Measurements from ENCODE around the gene C1QTNF12.

The C1QTNF12 gene

DNA sequence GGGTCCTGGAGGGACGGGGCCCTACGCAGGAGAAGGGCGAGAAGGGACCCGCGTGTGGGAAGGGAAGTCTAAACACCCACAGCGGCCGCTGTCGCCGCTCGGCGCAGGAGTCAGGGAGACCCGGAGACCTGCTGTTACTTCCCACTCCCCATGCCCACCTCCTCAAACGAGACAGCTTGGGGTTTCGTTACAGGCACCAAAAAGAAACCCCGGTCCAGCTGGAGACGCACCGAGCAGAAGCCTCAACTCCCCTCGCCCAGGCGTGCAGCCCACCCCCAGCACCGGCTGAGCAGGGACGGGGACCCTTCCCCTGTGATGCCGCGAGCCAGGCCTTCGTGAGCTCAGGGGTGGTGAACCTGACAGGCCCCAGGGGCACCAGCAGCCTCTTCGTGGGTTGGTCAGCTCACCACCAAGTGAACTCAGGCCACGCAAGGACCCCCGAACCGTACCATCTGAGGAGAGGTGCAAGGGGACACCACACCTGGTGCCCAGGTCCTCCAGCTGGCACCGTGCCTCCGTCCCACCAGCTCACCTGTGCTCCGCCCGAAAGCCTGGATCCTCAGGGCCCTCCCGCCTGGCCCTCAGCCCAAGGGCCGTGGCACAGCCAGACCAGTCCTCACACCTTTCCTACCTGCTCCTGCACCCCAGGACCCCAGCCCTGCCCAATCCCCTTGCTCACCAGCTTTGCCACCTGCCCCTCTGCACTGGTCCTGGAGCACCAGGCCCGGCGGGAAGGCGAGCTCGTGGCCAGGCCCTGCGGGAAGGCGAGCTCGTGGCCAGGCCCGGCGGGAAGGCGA is 19.8 kb downstream of the C1QTNF12 start:
- DNase-seq = no peak

DNA sequence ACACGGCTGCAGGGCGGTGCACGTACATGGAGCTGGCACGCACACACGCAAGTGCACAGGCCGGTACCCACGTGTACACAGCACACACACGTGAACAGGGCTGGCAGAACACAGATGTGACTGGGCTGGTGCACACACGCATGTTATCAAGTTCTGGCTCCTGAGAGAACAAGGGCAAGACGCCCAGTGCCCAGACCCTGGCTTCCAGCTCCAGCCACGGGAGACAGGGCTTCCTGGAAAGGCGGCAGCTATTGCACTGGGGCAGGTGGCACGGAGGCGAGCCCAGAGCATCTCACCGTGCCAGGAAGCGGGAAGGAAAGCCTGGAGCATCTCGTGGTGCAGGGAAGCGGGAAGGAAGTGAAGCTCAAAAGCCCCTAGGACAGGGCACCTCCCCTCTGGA is 20.6 kb downstream of the C1QTNF12 start:
- DNase-seq = no peak

DNA sequence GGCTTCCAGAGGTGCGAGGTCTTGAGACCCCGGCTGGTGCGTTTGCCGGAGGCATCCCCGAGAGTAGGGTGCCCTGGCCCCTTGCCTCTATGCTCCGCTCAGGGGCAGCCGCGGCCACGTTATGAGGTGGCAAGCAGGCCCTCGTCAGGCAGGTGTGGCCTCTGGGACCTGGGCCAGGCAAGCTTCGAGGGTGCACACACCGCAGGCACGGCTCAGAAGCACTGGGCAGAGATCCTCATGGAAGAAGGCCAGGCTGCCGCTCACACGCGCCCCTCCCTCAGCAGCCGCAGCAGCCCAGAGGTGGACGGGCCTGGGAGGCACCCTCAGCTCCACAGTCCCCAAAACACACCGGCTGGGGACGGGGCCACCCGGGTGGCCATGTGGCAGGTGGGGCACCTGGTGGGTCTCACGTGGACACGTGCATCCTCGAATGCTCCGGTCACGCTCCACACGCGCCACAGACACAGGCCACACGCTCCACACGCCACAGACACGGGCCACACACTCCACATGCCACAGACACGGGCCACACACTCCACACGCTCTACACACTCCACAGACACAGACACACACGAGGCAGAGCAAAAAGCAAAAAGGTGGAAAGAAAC is 21.2 kb downstream of the C1QTNF12 start:
- no peak for DNase-seq

DNA sequence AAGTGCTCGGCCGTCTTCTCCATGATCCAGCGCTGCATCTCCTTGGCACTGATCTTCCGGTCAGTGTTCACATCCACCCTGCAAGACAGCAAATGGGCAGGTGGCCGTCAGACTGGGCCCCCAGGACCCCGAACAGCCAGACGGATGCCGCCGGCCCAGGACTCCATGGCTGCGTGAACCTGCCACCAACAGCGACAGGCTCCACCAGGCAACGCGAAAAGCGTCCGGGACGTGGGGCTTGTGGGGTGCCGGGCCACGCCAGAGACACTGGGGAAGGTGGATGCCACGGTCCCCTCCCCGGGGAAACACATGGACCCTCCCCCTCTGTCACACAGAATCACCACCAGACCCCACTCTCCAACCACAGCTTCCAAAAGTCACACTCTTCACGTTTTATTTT is 22.6 kb downstream of the C1QTNF12 start:
- no peak for DNase-seq

DNA sequence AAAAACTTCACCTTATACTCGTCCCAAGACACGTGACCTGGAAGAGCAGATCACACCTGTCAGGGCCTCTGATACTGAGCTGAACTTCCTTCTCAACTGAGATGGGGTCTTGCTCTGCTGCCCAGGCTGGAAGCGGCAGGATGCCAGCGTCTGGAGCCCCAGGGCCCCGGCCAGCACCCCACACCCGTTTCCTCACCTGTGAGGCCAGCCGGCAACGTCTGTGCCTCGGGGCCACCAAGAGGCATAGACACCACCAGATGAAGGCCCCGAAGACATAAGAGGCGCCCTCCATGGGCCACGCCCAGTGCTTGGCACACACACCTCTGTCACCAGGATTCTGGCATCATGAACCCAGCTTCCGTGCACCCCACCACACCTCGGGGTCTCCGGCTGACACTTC is 23.2 kb downstream of the C1QTNF12 start:
- no peak for DNase-seq

DNA sequence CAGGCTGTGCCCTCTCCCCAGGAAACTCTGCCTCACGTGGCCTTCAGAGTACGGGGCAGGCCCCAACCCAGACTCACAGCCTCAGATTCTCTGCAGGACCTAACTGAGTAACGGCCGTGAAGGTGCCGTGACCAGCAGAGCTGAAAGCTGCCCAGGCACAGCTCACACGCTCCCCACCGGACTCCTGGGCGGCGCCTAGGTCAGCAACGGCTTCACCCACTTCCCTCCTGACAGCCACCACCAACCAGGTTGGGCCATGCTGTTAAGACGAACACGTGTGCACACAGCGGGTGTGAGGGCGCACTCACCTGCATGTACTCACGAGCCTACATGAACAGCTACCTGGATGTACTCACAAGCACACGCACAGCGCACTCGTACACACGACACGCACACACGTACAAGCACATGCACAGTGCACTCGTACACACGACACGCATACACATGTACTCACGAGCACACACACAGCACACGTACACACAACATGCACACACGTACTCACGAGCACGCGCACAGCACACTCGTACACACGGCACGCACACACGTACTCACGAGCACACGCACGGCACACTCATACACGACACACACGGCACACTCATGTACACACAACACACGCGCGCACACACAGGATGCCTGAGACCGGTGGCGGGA is 23.8 kb downstream of the C1QTNF12 start:
- DNase-seq = no peak

DNA sequence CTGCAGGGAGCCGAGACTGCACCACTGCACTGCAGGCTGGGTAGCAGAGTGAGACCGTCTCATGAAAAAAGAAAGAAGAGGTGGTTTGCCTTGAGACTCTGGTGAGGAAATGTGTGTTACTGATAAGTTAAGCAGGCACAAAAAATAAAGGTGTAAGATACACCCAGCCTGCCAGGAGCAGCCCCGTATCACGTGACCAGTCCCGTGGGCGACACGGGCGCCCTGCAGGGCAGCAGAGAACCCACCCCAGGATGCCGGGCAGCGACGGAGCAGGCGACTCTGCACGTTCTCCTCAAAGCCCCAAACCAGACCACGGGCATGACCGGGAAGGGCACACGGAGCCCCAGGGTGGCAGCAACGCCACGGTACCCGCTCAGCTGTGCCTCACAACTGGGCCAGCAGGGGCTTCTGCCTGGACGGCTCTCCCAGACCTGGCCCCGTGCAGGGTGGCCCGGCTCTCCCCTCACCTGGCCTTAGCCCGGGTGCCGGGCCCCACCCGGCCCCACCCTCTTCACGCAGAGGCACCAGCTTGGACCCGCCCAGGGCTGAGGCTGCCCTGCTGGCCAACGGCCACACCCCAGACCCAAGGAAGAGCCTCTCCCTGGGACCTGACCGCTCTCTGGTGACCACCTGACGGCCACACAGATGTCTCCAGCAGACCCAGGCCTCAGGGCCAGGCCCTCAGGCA is 24.5 kb downstream of the C1QTNF12 start:
- DNase-seq = no peak

DNA sequence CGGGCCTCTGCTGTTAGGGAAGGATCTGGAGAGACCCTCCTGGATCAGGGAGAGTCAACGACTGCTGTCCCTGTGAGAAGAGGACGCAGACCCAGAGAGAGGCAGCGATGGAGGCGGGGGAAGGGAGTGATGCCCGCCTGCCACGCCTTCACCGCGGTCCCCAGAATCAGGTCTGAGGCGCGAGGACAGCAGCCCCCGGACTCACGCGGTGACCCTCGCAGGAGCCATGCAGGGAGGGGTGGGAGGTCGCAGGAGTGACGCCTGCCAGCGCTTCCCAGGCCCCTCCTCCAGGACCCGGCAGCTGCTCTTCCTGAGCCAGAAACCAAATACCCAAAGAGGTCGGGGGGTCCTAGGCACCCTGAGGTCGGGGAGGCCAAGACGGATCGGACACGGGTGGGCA is 26.3 kb downstream of the C1QTNF12 start:
- no peak for DNase-seq

DNA sequence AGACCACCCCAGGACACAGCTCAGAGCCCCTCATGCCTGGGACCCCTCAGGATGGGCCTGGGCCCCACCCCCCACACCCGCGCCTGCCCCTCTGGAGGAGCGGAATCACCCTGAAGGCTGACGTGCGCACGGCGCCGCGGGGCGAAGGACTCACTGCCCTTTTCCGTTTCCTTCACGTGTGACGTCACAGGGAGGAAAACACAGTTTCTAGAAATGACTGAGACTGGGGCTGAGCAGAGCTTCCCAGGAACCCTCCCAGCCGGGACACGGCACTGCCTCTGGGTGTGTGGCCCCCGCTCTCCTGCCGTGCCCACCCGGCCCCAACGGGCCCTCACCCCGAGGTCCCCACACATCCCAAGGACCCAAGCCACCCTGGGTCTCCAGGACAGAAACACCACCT is 27.2 kb downstream of the C1QTNF12 start:
- no peak for DNase-seq

DNA sequence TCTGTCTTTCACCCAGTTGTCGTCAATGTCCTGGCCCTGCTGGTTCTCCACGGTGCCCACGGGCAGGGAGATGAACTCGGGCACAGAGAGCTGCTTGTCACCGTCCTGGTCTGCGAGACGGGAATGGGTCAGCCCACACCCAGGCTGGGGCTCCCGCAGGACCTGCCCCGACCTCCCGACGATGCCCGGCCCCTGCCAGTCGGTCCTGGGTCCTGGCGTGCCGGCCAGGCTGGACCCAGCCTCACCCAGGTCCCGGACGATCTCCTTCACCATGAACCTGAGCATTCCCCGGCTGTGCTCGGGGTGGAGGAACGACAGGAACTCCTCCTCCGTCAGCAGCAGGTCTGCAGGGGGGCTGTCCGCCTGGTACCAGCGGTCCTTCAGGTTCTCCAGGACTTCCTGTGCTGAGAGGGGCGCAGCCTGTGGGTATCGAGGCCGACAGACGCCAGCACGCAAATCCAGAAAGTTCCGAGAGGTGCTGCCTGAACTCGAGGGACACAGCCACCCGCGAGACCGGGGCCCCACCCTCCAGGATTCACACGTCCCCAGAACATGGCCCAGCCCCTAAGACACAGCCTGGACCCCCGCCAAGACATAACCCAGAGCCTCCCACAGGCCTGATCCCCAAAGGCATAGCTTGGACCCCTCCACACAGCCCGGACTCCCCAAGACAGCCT is 27.9 kb downstream of the C1QTNF12 start:
- DNase-seq = no peak

DNA sequence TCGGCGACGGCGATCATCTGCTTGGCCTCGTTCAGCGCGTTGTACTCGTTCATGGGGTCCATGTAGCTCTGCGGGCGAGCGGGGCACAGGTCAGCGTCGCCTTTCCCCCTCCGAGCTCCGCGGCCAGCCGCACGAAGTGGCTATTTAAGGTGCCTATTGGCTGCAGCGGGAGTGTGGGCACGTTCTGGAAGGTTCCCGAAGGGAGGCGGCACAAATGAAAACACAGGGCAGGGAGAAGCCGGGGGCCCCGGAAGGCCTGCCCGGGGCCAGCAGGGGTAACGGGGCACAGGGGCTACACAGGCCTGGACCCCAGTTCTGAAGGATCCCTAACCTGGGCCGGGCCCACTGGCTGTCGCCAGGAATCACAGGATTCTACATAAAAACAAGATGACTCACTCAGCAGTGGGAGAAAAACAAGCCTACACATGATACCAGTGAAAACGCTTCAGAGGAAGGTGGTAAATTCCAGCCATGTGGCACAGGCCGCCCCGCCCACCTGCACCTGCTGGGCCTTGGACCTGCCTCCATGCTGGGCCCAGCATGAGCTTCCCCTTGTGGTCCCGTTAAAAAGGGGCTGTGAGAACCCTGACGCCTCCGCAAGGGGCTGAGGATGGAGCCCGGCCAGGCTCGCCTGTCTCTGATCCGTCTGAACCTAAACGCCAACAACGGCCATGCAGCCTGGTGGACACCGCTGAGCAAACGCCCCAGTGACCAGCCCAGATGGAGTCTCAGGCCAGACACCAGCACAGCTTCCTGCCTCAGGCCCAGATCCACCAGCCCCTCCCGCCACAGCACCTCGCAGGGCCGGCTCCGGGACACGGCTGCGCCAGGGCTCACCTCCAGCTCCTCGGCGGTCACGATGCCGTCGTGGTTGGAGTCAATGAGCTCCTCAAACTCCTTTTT is 28.6 kb downstream of the C1QTNF12 start:
- no peak for DNase-seq

DNA sequence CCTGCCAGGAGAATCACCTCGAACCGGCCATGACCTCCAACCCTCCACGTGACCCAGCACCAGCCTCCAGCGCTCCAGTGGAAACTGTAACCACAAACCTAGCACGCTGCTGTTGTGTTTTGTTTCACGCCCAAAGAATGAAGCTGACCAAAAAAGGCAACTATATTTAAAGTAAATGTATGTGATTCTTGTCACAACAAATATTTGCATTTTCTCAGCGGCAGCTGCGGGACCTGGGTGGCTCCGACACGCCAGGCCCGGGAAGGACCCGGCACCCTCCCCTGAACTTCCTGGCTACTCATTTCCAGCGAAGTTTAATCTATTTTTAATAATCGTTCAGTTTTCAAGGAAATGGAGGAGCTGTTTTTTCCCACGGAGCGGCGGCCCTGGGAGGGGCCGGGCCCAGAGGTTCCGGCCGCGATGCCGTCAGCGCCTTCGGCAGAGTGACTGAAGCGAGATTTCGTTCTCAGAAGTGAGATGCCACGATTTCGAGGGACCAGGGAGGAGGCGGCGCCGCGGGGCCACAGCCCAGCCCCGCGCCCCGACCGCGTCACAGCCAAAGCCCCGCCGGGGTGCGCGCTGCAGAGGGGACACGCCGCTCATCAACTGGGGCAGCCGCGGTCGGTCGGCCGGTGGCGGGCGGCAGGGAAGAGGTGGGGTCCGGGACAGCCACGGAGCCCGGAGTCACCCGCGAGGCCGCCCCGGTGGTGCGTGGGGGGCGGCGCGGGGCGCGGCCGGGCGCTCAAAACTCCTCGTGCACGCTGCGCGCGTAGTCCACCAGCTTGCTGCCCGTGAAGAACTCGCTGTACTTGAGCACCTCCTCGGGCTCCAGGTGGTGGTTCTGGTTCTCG is 29.5 kb downstream of the C1QTNF12 start:
- no peak for DNase-seq

DNA sequence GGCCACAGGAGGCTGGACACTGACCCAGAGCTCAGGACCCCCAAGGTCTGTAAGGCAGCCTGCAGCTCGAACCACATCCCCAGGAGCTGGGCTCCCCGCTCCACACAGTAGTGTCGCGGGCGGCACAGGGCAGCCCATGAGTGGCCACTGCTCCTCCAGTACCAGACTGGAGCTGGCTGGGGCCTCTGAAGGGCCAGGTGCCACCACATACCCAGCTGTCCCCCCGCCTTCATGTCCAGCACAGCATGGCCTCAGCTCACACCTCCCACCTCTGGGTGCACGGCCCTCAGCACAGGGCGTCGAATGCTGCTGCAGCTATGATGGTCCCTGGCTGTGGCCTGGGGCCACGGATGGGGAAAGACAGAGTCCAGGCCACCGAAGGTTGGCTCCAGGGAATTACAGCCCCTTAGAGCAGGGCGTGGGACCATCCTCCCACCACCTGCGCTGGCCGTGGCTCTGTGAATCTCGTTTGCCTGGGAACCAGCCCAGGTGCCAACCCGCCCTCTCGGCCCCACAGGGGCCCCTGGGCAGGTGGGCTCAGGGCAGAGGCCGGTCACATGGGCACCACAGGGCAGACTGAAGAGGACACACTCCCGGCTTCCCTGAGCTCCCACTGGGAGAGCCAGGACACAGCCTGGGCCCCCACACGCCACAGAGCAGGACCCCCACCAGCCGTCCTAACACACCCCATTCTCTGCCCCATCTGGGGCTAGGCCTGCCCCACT is 30.5 kb downstream of the C1QTNF12 start:
- DNase-seq = no peak

DNA sequence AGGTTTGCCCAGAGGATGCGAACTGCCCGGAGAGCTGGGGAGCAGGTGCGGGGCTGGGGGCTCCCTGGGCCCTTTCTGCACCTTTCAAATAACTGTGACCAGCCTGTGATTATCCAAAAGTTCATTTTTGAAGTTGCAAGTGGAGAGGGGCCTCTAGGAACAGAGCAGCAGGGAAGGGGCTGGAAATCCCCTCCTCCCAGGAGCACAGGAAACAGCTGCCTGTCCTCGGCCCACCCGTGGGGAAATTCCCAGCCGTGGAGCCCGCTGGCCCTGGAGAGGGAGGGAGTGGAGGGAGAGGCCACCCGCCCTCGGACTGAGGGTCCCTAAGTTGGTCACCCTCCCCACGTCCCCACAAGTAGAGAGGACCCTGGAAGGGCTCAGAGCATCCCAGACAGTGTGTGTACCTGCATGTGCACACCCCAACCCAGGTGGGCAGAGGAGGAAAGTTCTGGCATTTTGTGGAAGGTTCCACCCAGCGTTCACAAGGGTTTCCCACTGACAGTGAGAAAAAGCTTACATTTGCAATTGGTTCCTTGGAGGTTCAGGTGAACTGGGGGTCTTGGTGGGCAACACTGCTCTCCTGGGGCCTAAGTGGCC is 31.3 kb downstream of the C1QTNF12 start:
- no peak for DNase-seq

DNA sequence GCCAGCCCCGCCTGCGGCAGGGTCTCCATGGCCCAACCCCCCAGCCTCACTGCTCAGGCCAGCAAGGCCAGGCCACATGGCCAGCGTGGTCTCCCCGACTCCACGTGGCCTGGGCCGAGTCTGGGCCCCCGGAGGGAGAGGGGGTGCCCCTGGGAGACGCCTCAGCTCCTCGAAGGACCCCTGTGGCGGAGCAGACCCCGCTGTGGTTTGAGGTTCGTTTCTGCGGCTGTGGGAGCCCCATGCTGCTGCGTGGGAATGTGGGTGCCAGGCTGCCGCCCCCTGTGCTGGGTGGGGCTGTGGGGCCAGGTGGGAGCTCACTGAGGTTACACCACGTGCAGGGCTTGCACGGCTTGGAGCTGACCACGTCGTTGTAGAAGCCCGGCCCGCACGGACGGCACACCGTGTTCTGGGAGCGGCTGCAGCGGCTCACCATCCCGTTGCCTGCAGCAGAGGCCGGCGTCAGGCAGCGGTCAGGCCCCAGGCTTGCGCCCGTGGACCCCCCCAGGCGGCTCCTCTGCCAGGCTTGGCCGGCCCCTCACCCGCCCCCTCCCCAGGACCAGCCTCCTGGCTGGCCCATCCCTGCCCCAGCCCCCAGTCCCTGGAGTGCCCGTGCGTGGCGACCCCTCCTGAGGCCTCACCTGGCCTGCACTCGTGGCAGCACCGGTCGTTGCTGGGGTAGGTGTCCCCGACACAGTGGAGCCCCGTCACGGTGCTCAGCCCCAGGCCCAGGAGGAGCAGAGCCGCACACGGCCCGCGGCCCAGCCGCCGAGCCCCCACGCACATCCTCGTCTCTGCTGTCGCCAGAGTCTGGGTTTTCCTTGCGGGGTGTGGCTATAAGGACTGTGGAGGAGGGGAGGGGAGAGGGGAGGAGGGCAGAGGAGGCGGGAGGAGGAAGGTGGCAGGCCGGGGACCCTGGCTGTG is 32.9 kb downstream of the C1QTNF12 start, which contains the start of gene TNFRSF4:
TSS of gene TNFRSF4 (minus strand) at position 809 of the 921 bp plus-strand sequence. CDS start at position 783, 26 bp downstream.
- DNase-seq = no peak

DNA sequence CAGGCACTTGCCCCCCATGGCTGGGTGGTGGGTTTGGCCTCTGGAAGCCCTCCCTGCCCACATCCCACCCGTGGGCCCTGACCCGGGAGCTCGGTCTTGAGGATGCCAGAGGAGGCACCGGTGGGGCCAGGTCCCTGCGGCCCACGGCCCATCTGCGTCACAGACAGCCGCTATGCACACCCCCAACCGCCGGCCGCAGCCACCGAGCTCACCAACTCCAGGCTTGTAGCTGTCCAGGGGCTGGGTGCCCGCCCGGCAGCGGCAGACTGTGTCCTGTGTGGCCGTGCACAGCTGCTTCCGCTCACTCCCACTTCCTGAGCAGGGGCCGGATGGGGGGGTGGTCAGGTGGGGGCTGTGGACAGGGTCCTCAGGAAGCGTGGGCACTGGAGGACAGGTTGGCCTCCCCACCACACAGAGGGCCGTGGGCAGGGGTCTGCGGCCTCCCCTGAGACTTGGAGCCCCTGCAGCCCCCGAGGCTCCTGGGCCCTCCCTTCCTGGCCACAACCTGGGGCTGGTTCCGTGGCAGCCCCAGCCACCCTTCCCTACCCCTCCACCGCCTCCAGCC is 33.7 kb downstream of the C1QTNF12 start:
- no peak for DNase-seq

DNA sequence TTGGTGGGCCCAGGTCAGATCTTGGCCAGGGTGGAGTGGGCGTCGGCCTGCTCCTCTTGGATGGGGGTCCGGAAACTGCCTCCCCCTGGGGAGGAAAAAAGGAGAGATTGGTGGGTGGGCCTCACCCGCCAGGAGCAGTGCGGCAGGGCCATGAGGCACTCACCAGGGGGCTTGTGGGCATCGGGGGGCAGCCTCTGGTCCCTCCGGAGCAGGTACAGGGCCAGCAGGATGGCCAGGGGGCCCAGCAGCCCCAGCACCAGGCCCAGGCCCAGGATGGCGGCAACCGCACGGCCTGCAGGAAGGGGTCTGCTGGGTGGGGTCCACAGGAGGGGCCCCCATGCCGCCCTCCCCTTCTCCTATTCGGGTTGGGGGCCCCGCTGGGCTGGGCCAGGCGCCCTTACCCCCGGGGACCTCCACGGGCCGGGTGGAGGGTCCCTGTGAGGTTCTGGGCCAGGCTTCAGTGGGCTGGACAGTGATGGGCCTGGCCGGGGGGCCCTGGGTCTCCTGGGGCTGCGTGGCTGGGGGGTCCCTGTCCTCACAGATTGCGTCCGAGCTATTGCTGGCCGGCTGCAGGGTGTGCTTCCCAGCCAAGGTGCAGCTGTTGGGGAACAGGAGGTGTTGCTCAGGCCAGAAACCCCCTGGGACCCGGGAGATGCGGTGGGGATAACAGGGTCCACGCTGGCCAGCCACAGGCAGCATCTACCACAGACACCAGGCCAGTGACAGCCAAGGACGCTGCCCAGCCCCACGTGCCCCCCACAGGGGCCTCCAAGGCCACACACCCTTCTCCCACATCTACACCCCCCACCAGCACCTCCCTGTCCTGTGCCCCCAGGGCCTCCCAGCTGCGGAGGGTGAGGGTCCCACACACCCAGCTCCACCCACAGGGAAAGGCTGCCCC is 34.7 kb downstream of the C1QTNF12 start:
- DNase-seq = no peak
